KOPT-K1 (cell line): ENCODE data around the gene LIX1.

Experiments
- H3K27ac ChIP-seq: fragments of 200-600 bp; sonication (generic); 2 replicates; pipeline ENCODE4 v1.5.1; 2016; ENCODE audit warnings: antibody characterized with exemption, mild to moderate bottlenecking, low read depth, low read length; ENCODE audit not compliant: poor library complexity, severe bottlenecking
- H3K36me3 ChIP-seq: fragments of 200-600 bp; sonication (generic); 2 replicates; pipeline ENCODE4 v1.5.1; 2017; ENCODE audit warnings: antibody characterized with exemption, mild to moderate bottlenecking, low read length, moderate library complexity; ENCODE audit not compliant: insufficient read depth
- H3K9me3 ChIP-seq: fragments of 200-600 bp; sonication (generic); 2 replicates; pipeline ENCODE4 v1.5.1; 2017; ENCODE audit warnings: antibody characterized with exemption, low read length, mild to moderate bottlenecking; ENCODE audit not compliant: insufficient read depth, poor library complexity, severe bottlenecking

LIX1 gene

GRCh38 chr5:97125125-97125683 is 17.2 kb downstream of the LIX1 start:
- no peak overlapping the region for H3K27ac ChIP-seq
- no peaks in the 10 kb centered on the region for H3K9me3 ChIP-seq
- no peaks in the 10 kb centered on the region for H3K36me3 ChIP-seq

- Histone ChIP-seq H3K9me3 (no peaks in the 10 kb centered on the region), H3K27ac (no peak overlapping the region), H3K36me3 (no peaks in the 10 kb centered on the region)
Measured at GRCh38 chr5:97124335-97124734, 18.1 kb downstream of the LIX1 start.

- H3K36me3 ChIP-seq, result no peaks in the 10 kb centered on the region
- no peaks in the 10 kb centered on the region for H3K9me3 ChIP-seq
- no peak overlapping the region for H3K27ac ChIP-seq
Measured at GRCh38 chr5:97121848-97122247, 20.6 kb downstream of the LIX1 start.

GRCh38 chr5:97120195-97120594 is 22.2 kb downstream of the LIX1 start:
- no peak overlapping the region for H3K27ac ChIP-seq
- H3K9me3 ChIP-seq, result no peaks in the 10 kb centered on the region

GRCh38 chr5:97119007-97119390 is 23.4 kb downstream of the LIX1 start:
- no peaks in the 10 kb centered on the region for H3K9me3 ChIP-seq
- no peaks in the 10 kb centered on the region for H3K36me3 ChIP-seq
- no peak overlapping the region for H3K27ac ChIP-seq

More at GRCh38 chr5:97120195-97120594, 22.2 kb downstream of the LIX1 start:
- no peaks in the 10 kb centered on the region for H3K36me3 ChIP-seq

GRCh38 chr5:97118261-97119006 is 24.0 kb downstream of the LIX1 start:
- no peak overlapping the region for H3K27ac ChIP-seq
- H3K36me3 ChIP-seq, result no peaks in the 10 kb centered on the region
- no peaks in the 10 kb centered on the region for H3K9me3 ChIP-seq

- Histone ChIP-seq H3K36me3 (no peaks in the 10 kb centered on the region), H3K9me3 (no peaks in the 10 kb centered on the region), H3K27ac (no peak overlapping the region)
Measured at GRCh38 chr5:97115932-97116331, 26.5 kb downstream of the LIX1 start.

GRCh38 chr5:97112230-97112629 is 30.2 kb downstream of the LIX1 start:
- H3K36me3 ChIP-seq, result no peaks in the 10 kb centered on the region
- H3K27ac ChIP-seq, result no peak overlapping the region
- no peaks in the 10 kb centered on the region for H3K9me3 ChIP-seq

GRCh38 chr5:97111616-97112015 is 30.8 kb downstream of the LIX1 start:
- Histone ChIP-seq H3K27ac (no peak overlapping the region), H3K36me3 (no peaks in the 10 kb centered on the region), H3K9me3 (no peaks in the 10 kb centered on the region)

GRCh38 chr5:97111004-97111403 is 31.4 kb downstream of the LIX1 start:
- Histone ChIP-seq H3K27ac (no peak overlapping the region), H3K36me3 (no peaks in the 10 kb centered on the region), H3K9me3 (no peaks in the 10 kb centered on the region)

- H3K9me3 ChIP-seq, result no peaks in the 10 kb centered on the region
- no peaks in the 10 kb centered on the region for H3K36me3 ChIP-seq
- H3K27ac ChIP-seq, result no peak overlapping the region
Measured at GRCh38 chr5:97107318-97107717, 35.1 kb downstream of the LIX1 start.

- no peaks in the 10 kb centered on the region for H3K9me3 ChIP-seq
Measured at GRCh38 chr5:97106216-97106581, 36.2 kb downstream of the LIX1 start.

GRCh38 chr5:97105501-97106215 is 36.8 kb downstream of the LIX1 start:
- Histone ChIP-seq H3K9me3 (no peaks in the 10 kb centered on the region), H3K27ac (no peak overlapping the region), H3K36me3 (no peaks in the 10 kb centered on the region)

More at GRCh38 chr5:97106216-97106581, 36.2 kb downstream of the LIX1 start:
- Histone ChIP-seq H3K36me3 (no peaks in the 10 kb centered on the region), H3K27ac (no peak overlapping the region)

GRCh38 chr5:97102010-97102470 is 40.4 kb downstream of the LIX1 start:
- Histone ChIP-seq H3K9me3 (no peaks in the 10 kb centered on the region), H3K27ac (no peak overlapping the region), H3K36me3 (no peaks in the 10 kb centered on the region)

- Histone ChIP-seq H3K36me3 (no peaks in the 10 kb centered on the region), H3K27ac (no peak overlapping the region), H3K9me3 (no peaks in the 10 kb centered on the region)
Measured at GRCh38 chr5:97101189-97101910, 41.1 kb downstream of the LIX1 start.
